K562 (cell line): ENCODE measurements around the gene KMT2D. TPM values are rescaled to one million over a fixed set of nuclear protein-coding genes. Genes with fewer than 3 reads are reported as not detected.

ENCODE experiments used
- BRF2 ChIP-seq: IDR thresholded peaks from 3 replicates; pipeline ENCODE4 v1.6.1; 2011; ENCODE audit warnings: borderline replicate concordance, mild to moderate bottlenecking; ENCODE audit not compliant: insufficient read length, insufficient read depth
- CEBPG ChIP-seq, 3 experiments: fragments of 200-800 bp in 1 of 3; sonication (Bioruptor generic) in 1 of 3; sonication (generic) in 1 of 3; formaldehyde crosslinking in 1 of 3; IDR thresholded peaks in 2 of 3; conservative IDR thresholded peaks in 1 of 3; 2 replicates each; pipeline versions ENCODE4 v1.6.1 to v1.8.0; 2016 to 2022; ENCODE audit warnings: missing compliant biosample characterization in 2 of 3, missing genetic modification characterization in 2 of 3, mild to moderate bottlenecking in 1 of 3, missing genetic modification reagents in 1 of 3
- CTCF ChIP-seq, 3 experiments: IDR thresholded peaks in 2 of 3; conservative IDR thresholded peaks in 1 of 3; 2 replicates each; pipeline ENCODE4 v1.5.1; 2011 to 2012; ENCODE audit warnings: low read length in 3 of 3, mild to moderate bottlenecking in 3 of 3, control low read depth in 2 of 3, improper control_type of control experiment in 1 of 3, inconsistent platforms in 1 of 3, low read depth in 1 of 3, mixed read lengths in 1 of 3, moderate library complexity in 1 of 3; ENCODE audit not compliant: insufficient read depth in 2 of 3
- ETS1 ChIP-seq: conservative IDR thresholded peaks from 2 replicates; pipeline ENCODE4 v1.6.1; 2011; ENCODE audit warnings: low read depth, mild to moderate bottlenecking, low read length; ENCODE audit not compliant: control insufficient read depth
- KAT2B ChIP-seq: IDR thresholded peaks from one replicate; pipeline ENCODE4 v1.6.1; 2012; ENCODE audit warnings: low read depth, mild to moderate bottlenecking, control low read depth, inconsistent platforms, low read length, moderate library complexity
- KLF10 ChIP-seq: fragments of 250-450 bp; sonication (Bioruptor Pico); IDR thresholded peaks from 2 replicates; pipeline ENCODE4 v1.6.1; 2021; ENCODE audit warnings: matching md5 sums
- LCOR ChIP-seq: sonication (generic); formaldehyde crosslinking; IDR thresholded peaks from 2 replicates; pipeline ENCODE4 v1.8.0; 2022; ENCODE audit warnings: mild to moderate bottlenecking, missing genetic modification reagents
- NFRKB ChIP-seq: fragments of 450-650 bp; IDR thresholded peaks from 2 replicates; pipeline ENCODE4 v1.6.1; 2016; ENCODE audit warnings: low read depth
- polyA plus RNA-seq, 8 experiments: library from polyadenylated mRNA; depleted of rRNA in 4 of 8; stranded (reverse) in 5 of 8; unstranded in 3 of 8; fragments of >200 nt; fragmentation: Nextera tagmentation in 2 of 8; fragmentation: Illumina TruSeq in 1 of 8; extraction: Ambion mirVana in 2 of 8; extraction: Trizol in 1 of 8; gene quantifications; 2 replicates each; pipeline versions ENCODE4 v1.2.1 to v1.2.3, GENCODE V29; 2011 to 2014; ENCODE audit warnings: inconsistent platforms in 1 of 8, missing spikeins in 1 of 8
- total RNA-seq, 7 experiments: library from RNA; depleted of rRNA in 6 of 7; stranded (reverse); fragments of >200 nt in 6 of 7; fragmentation: Illumina TruSeq in 2 of 7; extraction: Trizol in 2 of 7; gene quantifications; 2 replicates each; pipeline versions ENCODE4 v1.2.1 to v1.2.3, GENCODE V29; 2011 to 2021; ENCODE audit warnings: low replicate concordance in 1 of 7
- TF ChIP-seq, protein P1 (sequence below), 2 experiments: fragments of 450-650 bp in 1 of 2; sonication (generic) in 1 of 2; formaldehyde crosslinking in 1 of 2; IDR thresholded peaks; 2 replicates each; pipeline versions ENCODE4 v1.7.1 to v1.9.0; 2016 to 2022; ENCODE audit warnings: inconsistent platforms in 1 of 2, mild to moderate bottlenecking in 1 of 2, missing genetic modification reagents in 1 of 2

Gene KMT2D
- total and polyA plus RNA-seq, 9 of the 15 experiments (the other 6 are each of a cell fraction or from before 2014, with no cell fraction given), result 0.22 to 93.7 (median 13.7) TPM

- TF ChIP-seq LCOR (CRISPR knock-in tag) (peak; percentile 51; the same call in 1 of the 2 replicates), KAT2B (no peak), ETS1 (peak; percentile 89), CTCF (IDR thresholded peaks at IDR 0.05 in 2 of 3, conservative IDR thresholded peaks at IDR 0.05 in 1 of 3; ENCODE audit: insufficient read depth in 2 of 3, low read depth in 1 of 3, low read length in 3 of 3) (peak; percentile 76 to 85 (median 79)), NFRKB (peak; percentile 85), CEBPG (CRISPR knock-in tag; IDR thresholded peaks at IDR 0.05) (no peak), CEBPG (tag; conservative IDR thresholded peaks at IDR 0.05 in 1 of 2, IDR thresholded peaks at IDR 0.05 in 1 of 2) (no peak), BRF2 (no peak), KLF10 (CRISPR knock-in tag) (no peak)
- TF ChIP-seq, protein P1, sequence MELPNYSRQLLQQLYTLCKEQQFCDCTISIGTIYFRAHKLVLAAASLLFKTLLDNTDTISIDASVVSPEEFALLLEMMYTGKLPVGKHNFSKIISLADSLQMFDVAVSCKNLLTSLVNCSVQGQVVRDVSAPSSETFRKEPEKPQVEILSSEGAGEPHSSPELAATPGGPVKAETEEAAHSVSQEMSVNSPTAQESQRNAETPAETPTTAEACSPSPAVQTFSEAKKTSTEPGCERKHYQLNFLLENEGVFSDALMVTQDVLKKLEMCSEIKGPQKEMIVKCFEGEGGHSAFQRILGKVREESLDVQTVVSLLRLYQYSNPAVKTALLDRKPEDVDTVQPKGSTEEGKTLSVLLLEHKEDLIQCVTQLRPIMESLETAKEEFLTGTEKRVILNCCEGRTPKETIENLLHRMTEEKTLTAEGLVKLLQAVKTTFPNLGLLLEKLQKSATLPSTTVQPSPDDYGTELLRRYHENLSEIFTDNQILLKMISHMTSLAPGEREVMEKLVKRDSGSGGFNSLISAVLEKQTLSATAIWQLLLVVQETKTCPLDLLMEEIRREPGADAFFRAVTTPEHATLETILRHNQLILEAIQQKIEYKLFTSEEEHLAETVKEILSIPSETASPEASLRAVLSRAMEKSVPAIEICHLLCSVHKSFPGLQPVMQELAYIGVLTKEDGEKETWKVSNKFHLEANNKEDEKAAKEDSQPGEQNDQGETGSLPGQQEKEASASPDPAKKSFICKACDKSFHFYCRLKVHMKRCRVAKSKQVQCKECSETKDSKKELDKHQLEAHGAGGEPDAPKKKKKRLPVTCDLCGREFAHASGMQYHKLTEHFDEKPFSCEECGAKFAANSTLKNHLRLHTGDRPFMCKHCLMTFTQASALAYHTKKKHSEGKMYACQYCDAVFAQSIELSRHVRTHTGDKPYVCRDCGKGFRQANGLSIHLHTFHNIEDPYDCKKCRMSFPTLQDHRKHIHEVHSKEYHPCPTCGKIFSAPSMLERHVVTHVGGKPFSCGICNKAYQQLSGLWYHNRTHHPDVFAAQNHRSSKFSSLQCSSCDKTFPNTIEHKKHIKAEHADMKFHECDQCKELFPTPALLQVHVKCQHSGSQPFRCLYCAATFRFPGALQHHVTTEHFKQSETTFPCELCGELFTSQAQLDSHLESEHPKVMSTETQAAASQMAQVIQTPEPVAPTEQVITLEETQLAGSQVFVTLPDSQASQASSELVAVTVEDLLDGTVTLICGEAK (IDR thresholded peaks at IDR 0.05), result peak; percentile 98
- TF ChIP-seq, protein P1 (CRISPR knock-in tag; IDR thresholded peaks at IDR 0.05), result no peak
These were observed 42.1 kb downstream of the KMT2D start, which contains the start of gene PRKAG1 (continued) for GRCh38 chr12:49018261-49019119.
